DOHH2 (cell line): ENCODE results near the gene ARID1A.

Experiments
- H3F3A ChIP-seq: fragments of 200-600 bp; sonication (generic), shearing (Covaris generic); 2 replicates; pipeline ENCODE4 v1.6.0; 2016; ENCODE audit warnings: antibody characterized with exemption, mild to moderate bottlenecking; ENCODE audit not compliant: control insufficient read depth, insufficient read depth
- H3K27ac ChIP-seq: fragments of 200-600 bp; sonication (generic); 2 replicates; pipeline ENCODE4 v1.5.1; 2014; ENCODE audit warnings: low read depth, mild to moderate bottlenecking, low read length, moderate library complexity
- H3K27me3 ChIP-seq: fragments of 200-600 bp; sonication (generic); 2 replicates; pipeline ENCODE4 v1.6.1; 2014; ENCODE audit warnings: mild to moderate bottlenecking, low read length, mixed read lengths; ENCODE audit not compliant: control insufficient read depth
- H3K36me3 ChIP-seq: fragments of 200-600 bp; sonication (generic); 2 replicates; pipeline ENCODE4 v1.6.1; 2014; ENCODE audit warnings: mild to moderate bottlenecking, low read length, moderate library complexity, mixed read lengths; ENCODE audit not compliant: control insufficient read depth
- H3K4me1 ChIP-seq: fragments of 200-600 bp; sonication (generic); 2 replicates; pipeline ENCODE4 v1.6.1; 2014; ENCODE audit warnings: mild to moderate bottlenecking, low read length, mixed read lengths; ENCODE audit not compliant: control insufficient read depth
- H3K4me2 ChIP-seq: fragments of 200-600 bp; sonication (generic); 2 replicates; pipeline ENCODE4 v1.6.0; 2014; ENCODE audit warnings: mild to moderate bottlenecking, low read length, moderate library complexity
- H3K4me3 ChIP-seq: fragments of 200-600 bp; sonication (generic); 2 replicates; pipeline ENCODE4 v1.5.1; 2014; ENCODE audit warnings: mild to moderate bottlenecking, low read length, mixed read lengths
- H3K79me2 ChIP-seq: fragments of 200-600 bp; sonication (generic); 2 replicates; pipeline ENCODE4 v1.6.1; 2014; ENCODE audit warnings: mild to moderate bottlenecking, low read length, mixed read lengths; ENCODE audit not compliant: control insufficient read depth
- H3K9me2 ChIP-seq: fragments of 200-600 bp; sonication (generic); replicated peaks from 2 replicates; pipeline ENCODE4 v1.6.1; 2014; ENCODE audit warnings: mild to moderate bottlenecking, low read length, mixed read lengths; ENCODE audit not compliant: control insufficient read depth
- H3K9me3 ChIP-seq: fragments of 200-600 bp; sonication (generic); 2 replicates; pipeline ENCODE4 v1.6.1; 2014; ENCODE audit warnings: antibody characterized with exemption, low read length, mixed read lengths; ENCODE audit not compliant: control insufficient read depth, insufficient read depth
- H4K20me1 ChIP-seq: fragments of 200-600 bp; sonication (generic); 2 replicates; pipeline ENCODE4 v1.6.0; 2014; ENCODE audit warnings: low read depth, mild to moderate bottlenecking, antibody characterized with exemption, low read length, moderate library complexity; ENCODE audit not compliant: control insufficient read depth, insufficient read depth
- CTCF ChIP-seq: fragments of 200-600 bp; sonication (generic); IDR thresholded peaks from one replicate; pipeline ENCODE4 v1.5.1; 2014; ENCODE audit warnings: antibody characterized with exemption, mild to moderate bottlenecking, low read depth, low read length; ENCODE audit not compliant: poor library complexity, severe bottlenecking
- EZH2phosphoT487 ChIP-seq: fragments of 200-600 bp; sonication (generic); IDR thresholded peaks from 2 replicates; pipeline ENCODE4 v1.6.1; 2017; ENCODE audit warnings: borderline replicate concordance, mild to moderate bottlenecking, antibody characterized with exemption, low read length, moderate library complexity, mixed read lengths

ARID1A gene

GRCh38 chr1:26677306-26678115 lies 18.3 kb upstream of the ARID1A start:
- no peaks in the 10 kb centered on the region for H4K20me1 ChIP-seq
- no peaks in the 10 kb centered on the region for H3K9me2 ChIP-seq
- H3K36me3 ChIP-seq = no peaks in the 10 kb centered on the region
- no peaks in the 10 kb centered on the region for H3K79me2 ChIP-seq
- peak overlapping the region; percentile 78 for H3K4me2 ChIP-seq
- no peaks in the 10 kb centered on the region for H3K27me3 ChIP-seq
- H3K4me3 ChIP-seq = peak overlapping the region; percentile 56
- H3K9me3 ChIP-seq = no peaks in the 10 kb centered on the region
- peak overlapping the region; percentile 57 for H3K27ac ChIP-seq
- peaks cover 13% of the 10 kb centered on the region; the same call in 1 of the 2 replicates for H3F3A ChIP-seq
- H3K4me1 ChIP-seq = peaks cover 25% of the 10 kb centered on the region
- TF ChIP-seq EZH2phosphoT487 (no peak), CTCF (peak; percentile 73)

GRCh38 chr1:26684763-26685508 lies 10.9 kb upstream of the ARID1A start:
- no peaks in the 10 kb centered on the region for H3K9me2 ChIP-seq
- no peaks in the 10 kb centered on the region for H3K79me2 ChIP-seq
- no peaks in the 10 kb centered on the region for H3F3A ChIP-seq
- H3K4me2 ChIP-seq = peak overlapping the region; percentile 36
- H3K27ac ChIP-seq = no peak overlapping the region
- no peak for TF ChIP-seq CTCF
- no peak for TF ChIP-seq EZH2phosphoT487
- H3K4me1 ChIP-seq = peaks cover 28% of the 10 kb centered on the region
- no peaks in the 10 kb centered on the region for H3K9me3 ChIP-seq
- H4K20me1 ChIP-seq = no peaks in the 10 kb centered on the region
- no peaks in the 10 kb centered on the region for H3K36me3 ChIP-seq
- H3K4me3 ChIP-seq = peak overlapping the region; percentile 15
- H3K27me3 ChIP-seq = no peaks in the 10 kb centered on the region

GRCh38 chr1:26686795-26687194 lies 9.0 kb upstream of the ARID1A start:
- Histone ChIP-seq H3K27me3 (no peaks in the 10 kb centered on the region), H3K27ac (no peak overlapping the region), H3F3A (peaks cover 7% of the 10 kb centered on the region), H3K9me3 (no peaks in the 10 kb centered on the region), H4K20me1 (no peaks in the 10 kb centered on the region), H3K9me2 (no peaks in the 10 kb centered on the region), H3K4me1 (peaks cover 38% of the 10 kb centered on the region), H3K4me3 (no peak overlapping the region), H3K4me2 (no peak overlapping the region), H3K79me2 (no peaks in the 10 kb centered on the region), H3K36me3 (no peaks in the 10 kb centered on the region)
- TF ChIP-seq CTCF = no peak
- no peak for TF ChIP-seq EZH2phosphoT487
